Left ventricle myocardium superior (tissue), 1 donor: ENCODE data around the gene USH2A. TPM values are rescaled to one million over a fixed set of nuclear protein-coding genes. Genes with fewer than 3 reads are reported as not detected.

ENCODE experiments used
- ATAC-seq: fragments of 200-7000 bp; cut with Tn5 transposase; one replicate; pipeline ENCODE4 v1.9.1; 2020; ENCODE audit warnings: mild to moderate bottlenecking, moderate library complexity
- DNase-seq: peaks from one replicate; pipeline ENCODE4 v3.0.0-alpha.2; 2020
- intact Hi-C: fragments of 100-400 bp; cut with micrococcal nuclease; formaldehyde crosslinking; loops from one replicate; pipeline ENCODE4 v1.11.0; 2022
- total RNA-seq: library from RNA; stranded (reverse); fragmentation: NEBNext Ultra II Directional; extraction: Animal tissue kit (Norgen Biotek cat#: 25700); gene quantifications from one replicate; pipeline ENCODE4 v1.2.1, GENCODE V29; 2021
- donor health status: DM: no; HTN: yes; CAD: no; lungs with severe emphysema.

USH2A gene
- total RNA-seq, 1 donor from 2014 or later, result 2.3 TPM

DNA sequence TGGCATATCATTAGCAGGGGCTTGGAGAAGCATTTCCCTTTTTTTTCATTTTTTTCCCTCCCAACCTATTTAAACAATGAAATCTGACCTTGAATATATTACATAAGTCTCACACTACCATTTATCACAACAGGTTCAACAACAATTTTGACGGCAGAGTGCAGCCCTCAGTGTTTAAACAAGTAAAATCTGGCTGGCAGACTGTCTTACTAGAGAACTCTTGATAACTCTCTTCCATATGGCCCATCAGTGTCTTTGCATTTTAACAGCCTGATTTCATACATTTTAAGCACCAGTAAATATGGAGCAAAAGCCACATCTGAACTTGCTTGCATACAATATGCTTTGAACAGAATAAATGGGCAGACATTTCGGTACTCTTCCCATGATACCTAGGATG lies 643.1 kb downstream of the USH2A start:
- no peak for DNase-seq
- intact Hi-C loops, result no loop called here
- no peak for ATAC-seq

DNA sequence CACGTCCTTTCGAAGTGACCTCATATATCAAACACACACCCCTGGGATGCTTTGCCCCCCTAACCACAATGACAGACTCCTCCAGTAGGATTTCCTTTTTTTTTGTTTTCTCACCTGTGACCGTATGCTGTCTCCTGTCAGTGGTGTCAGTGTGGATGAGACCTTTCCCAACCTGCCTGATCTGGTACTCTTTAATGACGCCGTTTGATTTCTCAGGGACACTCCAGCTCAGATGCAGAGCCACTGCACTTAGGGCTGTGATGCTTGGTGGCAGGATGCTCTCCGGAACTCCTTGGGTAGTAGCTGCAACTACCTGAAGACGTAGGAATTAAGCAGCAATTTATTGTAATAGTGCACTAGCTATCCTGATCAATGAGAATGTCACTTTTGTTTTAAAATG lies 643.5 kb downstream of the USH2A start:
- ATAC-seq, result no peak
- intact Hi-C loops, result no loop called here
- DNase-seq, result no peak

GRCh38 chr1:215777370-215777925 lies 645.8 kb downstream of the USH2A start:
- ATAC-seq, result no peak
- intact Hi-C loops, result no loop called here
- no peak for DNase-seq

DNA sequence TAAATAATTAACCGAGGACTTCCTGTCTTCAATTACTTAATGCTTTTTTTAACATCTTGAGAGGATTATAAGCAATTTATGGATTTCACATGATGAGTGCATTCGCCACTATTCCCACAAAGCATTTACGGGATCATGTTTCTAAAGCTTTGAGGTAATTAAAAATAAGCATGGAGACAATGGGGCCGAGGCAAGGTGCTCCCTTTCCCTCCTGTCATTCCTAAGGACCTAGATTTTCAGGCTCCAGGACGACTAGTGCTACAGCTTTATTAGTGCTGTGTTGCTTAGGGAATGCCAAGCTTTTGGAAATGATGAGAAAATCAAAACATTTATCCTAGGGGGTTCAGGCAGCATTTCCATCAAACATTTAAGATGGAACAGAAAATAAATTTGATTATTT lies 646.9 kb downstream of the USH2A start:
- ATAC-seq, result no peak
- intact Hi-C loops, result no loop called here
- DNase-seq, result no peak

DNA sequence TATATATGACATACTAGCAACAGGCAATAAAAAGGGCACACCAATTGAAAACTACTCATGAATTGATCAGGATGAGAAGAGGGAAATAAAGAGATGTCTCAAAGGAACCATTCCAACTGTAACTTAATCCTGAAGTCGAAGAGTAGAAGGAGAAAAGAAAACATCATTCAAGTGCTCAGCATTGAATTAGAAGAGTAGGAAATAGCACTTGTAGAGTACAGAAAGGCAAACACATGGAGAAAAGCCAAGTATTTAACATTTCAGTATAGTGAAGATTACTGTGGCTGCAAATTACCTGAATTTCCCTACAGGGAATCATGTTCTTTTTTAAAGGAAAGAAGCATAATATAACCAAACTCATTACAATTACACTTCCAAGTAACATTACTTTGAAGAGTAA lies 651.1 kb downstream of the USH2A start:
- ATAC-seq, result no peak
- intact Hi-C loops, result no loop called here
- DNase-seq, result no peak

GRCh38 chr1:215768303-215768702 lies 654.9 kb downstream of the USH2A start:
- DNase-seq (no peak), ATAC-seq (no peak)
- intact Hi-C loops, result no loop called here

GRCh38 chr1:215767761-215768160 lies 655.5 kb downstream of the USH2A start:
- ATAC-seq (no peak), DNase-seq (no peak)
- intact Hi-C loops, result no loop called here

DNA sequence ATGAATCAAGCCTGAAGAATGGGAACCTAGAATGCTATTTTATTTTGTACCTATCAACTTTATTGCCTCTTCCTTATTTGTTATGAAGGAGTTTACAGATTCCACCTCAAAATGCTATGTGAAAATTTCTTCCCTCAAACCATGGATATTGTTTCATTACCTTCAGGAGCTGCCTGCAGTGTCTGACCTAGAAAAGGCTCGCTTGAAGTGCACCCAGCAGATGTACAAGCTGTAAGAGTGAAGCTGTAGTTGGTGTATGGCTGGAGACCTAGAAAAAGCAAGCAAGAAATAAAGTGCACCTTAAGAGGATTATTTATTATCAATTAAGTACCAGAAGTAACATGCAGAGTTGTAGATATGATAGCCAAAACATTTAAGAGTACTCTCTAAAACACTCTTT lies 656.7 kb downstream of the USH2A start:
- intact Hi-C loops, result no loop called here
- DNase-seq (no peak), ATAC-seq (no peak)

- intact Hi-C loops, result no loop called here
- DNase-seq, result no peak
- no peak for ATAC-seq
Observed at GRCh38 chr1:215765833-215766232, 657.4 kb downstream of the USH2A start.

DNA sequence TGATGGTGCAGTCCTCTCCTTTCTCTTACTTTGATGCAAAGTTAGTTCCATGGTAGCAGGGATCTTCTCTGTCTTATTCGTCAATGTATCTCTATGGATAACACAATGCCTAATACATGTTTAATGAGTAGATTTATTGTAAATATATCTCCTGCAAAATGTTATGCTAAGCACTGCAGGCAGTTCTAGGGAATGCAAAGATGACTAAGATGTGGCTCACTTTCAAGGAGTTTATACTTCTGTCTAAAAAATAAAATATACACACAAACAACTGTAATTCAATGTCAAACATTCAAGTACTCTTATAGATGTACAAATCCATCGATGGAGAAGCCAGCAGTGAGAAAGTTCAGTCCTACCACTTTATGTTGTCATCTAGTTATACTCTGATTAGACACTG lies 661.8 kb downstream of the USH2A start:
- no peak for ATAC-seq
- no peak for DNase-seq
- intact Hi-C loops, result no loop called here

DNA sequence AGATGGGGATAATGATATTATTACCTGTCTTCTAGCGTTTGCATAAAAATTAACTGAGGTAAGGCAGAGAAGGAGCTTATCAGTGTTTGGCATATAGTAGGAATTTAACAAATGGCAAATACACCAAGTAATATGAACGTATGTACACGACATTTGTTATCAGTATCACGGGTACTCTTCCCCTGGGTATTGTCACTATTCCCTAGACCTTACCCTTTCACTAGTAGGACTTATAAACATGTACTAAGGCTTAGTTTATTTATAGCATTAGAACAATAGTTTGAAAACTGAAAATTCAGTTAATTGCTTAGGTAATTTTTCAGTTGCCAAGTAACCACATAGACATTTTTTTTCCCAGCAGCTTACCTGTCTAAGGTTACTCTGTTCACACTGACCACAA lies 669.1 kb downstream of the USH2A start:
- no peak for DNase-seq
- intact Hi-C loops, result no loop called here
- no peak for ATAC-seq

DNA sequence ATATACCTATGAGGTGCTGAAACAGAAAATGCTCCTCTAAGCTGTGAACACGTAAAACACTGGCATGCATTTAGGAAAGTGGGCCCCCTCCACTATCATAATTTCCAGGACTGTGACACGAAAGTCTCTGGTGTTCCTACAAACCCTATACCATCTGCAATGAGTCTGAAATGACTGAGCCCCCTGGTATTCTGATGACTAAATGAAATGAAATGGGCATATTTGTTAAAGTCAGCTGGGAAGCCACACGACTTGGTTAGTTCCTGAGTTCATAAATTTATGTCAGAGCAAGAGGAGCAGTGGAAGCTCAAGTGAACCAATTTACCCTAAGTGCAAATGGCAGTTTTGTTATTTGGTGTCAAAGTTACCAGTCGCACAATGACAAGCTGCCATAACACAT lies 673.8 kb downstream of the USH2A start:
- DNase-seq (no peak), ATAC-seq (no peak)
- intact Hi-C loops, result no loop called here

GRCh38 chr1:215748431-215748830 lies 674.8 kb downstream of the USH2A start:
- intact Hi-C loops, result no loop called here
- ATAC-seq, result no peak

GRCh38 chr1:215744419-215744818 lies 678.8 kb downstream of the USH2A start:
- ATAC-seq (no peak), DNase-seq (no peak)
- intact Hi-C loops, result no loop called here

More at GRCh38 chr1:215748431-215748830, 674.8 kb downstream of the USH2A start:
- DNase-seq, result no peak

- DNase-seq (no peak), ATAC-seq (no peak)
- intact Hi-C loops, result no loop called here
Observed at GRCh38 chr1:215739025-215739424, 684.2 kb downstream of the USH2A start.

DNA sequence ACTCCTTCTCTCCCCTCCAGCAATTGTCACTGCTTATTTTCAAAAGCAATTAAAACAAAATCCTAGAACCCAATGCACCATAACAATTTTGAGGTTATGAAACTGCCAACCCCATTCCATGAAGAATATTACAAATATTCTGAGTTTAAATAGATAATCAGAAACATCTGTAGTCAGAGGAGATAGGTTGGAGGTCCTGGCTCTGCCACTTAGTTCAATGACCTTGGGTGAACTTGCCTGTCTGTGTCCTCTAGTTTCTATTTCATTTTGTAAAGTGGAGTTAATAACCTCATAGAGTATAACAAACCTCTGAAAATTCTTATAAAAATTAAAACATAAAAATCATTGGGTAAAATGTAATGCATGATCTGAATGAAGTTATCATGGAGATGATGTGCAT lies 691.5 kb downstream of the USH2A start:
- DNase-seq, result no peak
- ATAC-seq, result no peak
- intact Hi-C loops, result no loop called here

GRCh38 chr1:215730600-215730999 lies 692.6 kb downstream of the USH2A start:
- ATAC-seq (no peak), DNase-seq (no peak)
- intact Hi-C loops, result no loop called here

DNA sequence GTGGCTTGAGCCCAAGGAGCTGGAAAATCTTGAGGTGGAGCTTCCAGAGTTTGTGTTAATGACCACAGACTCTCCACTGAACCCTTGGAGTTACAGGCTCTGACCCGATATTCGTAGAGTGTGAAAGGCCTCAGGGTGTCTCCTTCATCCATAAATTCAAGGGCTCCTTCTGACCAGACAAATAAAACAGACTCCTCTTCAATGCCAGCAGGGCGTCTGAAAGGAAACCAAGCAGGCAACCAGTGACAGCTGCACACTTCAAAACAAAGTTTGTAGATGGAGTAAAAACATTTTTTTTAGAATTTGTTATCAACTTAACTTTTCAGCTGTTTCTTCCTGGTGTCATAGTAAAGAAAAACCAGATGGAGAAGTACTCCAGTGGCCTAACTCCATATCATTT lies 695.1 kb downstream of the USH2A start:
- ATAC-seq (no peak), DNase-seq (no peak)
- intact Hi-C loops, result no loop called here

DNA sequence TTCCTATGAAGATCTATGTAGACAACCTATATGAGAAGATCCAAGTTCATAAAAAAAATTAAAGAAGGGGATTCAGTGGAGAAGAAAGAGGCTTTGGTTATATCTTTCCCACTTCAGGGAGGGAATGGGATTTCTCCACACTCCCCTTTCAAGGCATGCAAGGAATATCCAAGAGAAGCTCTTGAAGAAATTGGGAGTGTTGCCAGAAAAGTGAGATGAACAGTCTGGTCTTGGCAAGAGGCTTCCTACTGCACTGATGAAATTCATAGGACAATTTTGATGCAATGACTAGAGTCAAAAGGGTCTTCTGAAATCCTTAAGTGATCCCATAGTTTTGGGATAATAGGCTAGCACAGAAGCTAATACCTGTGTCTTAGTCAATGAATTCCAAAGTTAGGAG lies 703.1 kb downstream of the USH2A start:
- peak; percentile 25 for ATAC-seq
- no peak for DNase-seq
- intact Hi-C loops, result no loop called here

- intact Hi-C loops, result no loop called here
- ATAC-seq (no peak), DNase-seq (no peak)
Observed at GRCh38 chr1:215719552-215719951, 703.7 kb downstream of the USH2A start.

DNA sequence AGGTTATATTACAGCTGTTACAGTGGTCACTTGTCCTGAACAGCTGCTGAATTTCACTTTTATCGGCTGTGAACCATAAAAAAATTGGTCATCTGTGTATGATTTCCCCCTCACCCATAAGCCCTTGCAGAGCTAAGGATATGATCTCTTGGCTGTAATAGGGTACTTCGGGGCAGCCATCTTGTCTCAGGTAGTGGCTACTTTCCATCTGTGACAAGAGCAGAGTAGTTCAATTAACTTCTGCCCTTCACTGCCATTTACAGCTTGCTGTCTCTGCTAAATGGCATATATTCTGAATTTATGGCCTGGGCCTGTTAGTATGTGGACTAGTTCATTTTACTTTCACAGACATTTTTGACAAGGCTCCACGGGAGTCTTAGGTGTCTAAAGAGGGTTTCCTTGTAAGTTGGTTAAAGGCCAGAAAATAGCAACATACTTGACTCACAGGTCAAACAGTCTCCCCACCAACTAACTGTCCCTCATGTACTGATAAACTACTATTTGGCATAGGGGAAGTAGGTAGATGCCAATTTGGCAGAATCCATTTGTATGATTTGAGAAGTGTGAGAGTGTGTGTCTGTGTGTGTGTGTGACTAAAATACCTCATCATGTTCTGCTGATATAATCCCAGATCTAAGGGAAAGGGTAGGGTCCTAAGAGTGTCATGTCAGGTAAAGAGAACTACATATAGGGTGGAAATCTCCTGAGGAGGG lies 704.5 kb downstream of the USH2A start:
- DNase-seq (no peak), ATAC-seq (peak; percentile 56)
- intact Hi-C loops, result no loop called here
